Hippocampal formation (tissue), 2 donors: ENCODE measurements around the gene UGT2B10.

Experiments used
- DNase-seq, 2 donors: peaks; one replicate each; lab custom pipeline; 2025; lab: John Stamatoyannopoulos, UW

UGT2B10 gene

DNA sequence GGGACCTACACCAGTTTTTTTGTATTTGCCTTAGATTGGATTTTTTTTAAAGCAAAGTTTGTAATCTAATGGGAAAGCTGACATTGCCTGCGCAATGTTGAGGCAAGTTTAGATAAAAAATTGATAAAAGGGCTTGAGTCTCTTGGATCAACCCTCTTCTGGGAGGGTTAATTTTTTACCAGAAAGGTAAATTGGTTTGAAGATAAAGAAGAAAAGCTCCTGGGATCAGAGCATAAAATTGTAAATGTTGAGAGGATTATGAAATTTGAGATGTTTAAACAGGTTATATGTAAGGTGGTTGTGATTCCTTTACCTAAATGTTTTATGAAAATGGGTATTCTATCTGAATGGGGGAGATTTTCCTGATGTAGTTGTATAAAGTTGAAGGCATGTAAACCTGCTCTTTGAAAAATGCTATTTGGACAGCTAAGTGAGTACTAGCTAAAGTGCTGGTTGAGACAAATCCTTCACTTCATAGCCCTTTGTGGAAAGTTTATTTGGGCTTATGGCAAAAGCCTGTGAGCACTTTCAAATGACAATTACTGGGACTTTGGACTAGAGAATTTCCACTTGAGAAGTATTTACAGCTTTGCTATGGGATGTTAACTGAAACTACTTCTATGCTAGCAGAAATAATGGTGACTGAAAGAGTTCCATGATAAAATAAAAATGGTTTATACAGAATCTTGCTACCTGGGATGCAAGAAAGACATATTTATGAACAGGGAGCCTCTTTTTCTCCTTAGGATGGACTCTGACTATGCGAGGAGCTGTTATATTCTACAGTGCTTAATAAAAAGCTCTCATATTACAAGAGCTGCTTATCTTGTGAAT lies 56.2 kb downstream of the UGT2B10 start:
- DNase-seq = no peak

DNA sequence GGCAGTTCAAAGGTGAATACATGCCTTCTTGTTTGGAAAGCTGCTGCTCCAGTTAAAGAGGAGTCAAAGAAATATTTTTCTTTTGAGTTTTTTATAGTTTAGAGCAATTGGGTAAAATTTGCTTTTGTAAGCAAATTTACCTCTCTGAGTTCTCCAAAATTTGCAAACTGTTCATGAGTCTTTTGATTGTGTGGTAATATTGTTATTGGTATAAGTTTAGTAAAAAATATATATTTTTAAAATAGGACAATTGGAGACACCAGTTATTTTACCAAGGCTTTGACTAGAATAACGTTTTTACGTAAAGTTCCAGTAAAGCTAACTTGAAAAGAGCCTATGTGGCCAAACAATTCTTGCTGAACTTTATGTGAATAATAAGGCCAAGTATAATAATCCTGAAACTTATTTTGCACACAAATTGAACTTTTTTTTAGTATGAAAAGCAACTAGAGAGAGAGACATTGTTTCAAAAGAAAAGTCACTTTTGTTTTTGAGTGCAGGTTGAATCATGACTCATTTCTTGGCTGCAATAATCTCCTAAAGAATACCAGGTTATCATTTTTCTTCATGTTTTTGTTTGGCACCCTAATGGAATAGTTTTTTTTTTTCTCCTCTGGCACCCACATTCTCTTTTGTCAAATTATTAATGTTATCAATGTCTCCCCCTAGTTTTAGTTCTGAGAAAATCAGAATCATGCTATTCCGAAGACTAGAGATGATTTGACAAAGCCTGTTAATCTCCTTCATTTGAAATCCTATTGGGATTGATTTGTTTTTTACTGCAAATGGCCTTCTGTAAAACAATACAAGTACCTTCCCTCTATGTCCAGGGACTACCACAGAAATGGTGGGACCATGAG lies 57.1 kb downstream of the UGT2B10 start:
- DNase-seq = no peak

DNA sequence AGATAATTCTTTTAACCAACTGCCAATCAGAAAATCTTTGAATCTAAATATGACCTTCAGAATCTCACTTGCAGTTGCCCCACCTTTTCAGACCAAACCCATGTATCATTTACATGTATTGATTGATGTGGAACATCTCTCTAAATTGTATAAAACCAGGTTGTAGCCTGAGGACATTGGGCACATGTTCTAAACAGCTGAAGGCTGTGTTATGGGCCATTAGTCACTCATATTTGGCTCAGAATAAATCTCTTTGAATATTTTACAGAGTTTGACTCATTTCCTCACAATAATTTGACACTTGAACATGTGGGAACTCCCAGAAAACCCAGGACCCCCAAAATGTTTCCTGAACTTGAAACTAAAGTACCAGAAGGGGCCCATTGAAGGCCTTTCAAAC lies 58.7 kb downstream of the UGT2B10 start:
- no peak for DNase-seq

DNA sequence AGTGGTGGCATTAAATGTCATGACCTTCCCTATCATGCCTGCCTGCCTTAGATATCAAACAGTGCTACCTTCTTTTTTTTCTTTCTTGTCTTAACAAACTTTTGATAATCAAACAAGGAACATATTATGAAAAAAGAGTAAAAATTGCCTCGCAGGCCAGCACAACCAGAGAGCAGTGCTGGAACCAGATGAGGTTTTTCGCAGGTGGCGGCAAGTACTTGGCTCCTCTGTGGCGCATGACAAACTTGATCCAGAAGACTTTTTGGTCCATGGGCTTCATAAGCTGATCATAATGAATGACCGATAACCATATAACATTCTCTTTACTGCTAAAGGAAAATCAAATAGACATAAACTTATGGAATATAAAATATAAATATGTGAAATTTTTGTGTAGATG lies 61.8 kb downstream of the UGT2B10 start:
- DNase-seq = no peak

DNA sequence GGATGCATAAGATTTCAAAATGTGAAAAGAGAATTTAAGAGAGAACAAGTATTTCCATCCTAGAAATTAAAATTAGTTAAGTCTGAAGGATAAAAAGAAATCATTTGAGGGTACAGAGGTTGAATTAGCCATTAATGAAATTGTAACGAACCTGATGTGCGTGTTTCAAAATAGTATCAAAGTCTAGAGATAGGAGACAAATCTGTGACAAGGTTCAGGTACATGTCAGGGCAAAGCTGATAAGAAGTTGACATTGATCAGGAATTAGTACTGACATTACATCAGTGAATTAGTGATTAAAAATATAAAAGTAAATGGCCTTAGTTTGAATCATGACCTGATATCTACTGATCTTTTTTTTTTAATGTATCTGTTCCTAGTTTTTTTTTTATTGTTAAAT lies 62.3 kb downstream of the UGT2B10 start:
- no peak for DNase-seq
